Left renal pelvis (tissue), 4 donors: ENCODE data around the gene ADD3. TPM values are rescaled to one million over a fixed set of nuclear protein-coding genes. Genes with fewer than 3 reads are reported as not detected.

Source experiments
- DNase-seq, 4 donors: peaks; one replicate each; pipeline ENCODE4 v3.0.0-alpha.2; 2013; ENCODE audit warnings: low read depth in 4 of 4, low spot score in 3 of 4
- polyA plus RNA-seq, 4 donors: library from polyadenylated mRNA; unstranded; fragments of 120-200 nt; gene quantifications; one replicate each; pipeline ENCODE4 v1.2.1, GENCODE V29; 2013; ENCODE audit not compliant: insufficient read length in 4 of 4

Gene ADD3
- polyA plus RNA-seq, 4 donors = 266 to 277 (median 273) TPM

- no peak for DNase-seq
Measured at GRCh38 chr10:109998513-109998912, 9.3 kb upstream of the ADD3 start.

GRCh38 chr10:110002801-110003523 is 4.8 kb upstream of the ADD3 start:
- no peak for DNase-seq

GRCh38 chr10:110003524-110003885 is 4.3 kb upstream of the ADD3 start:
- DNase-seq = no peak

- DNase-seq = no peak
Measured at GRCh38 chr10:110005719-110006118, 2.1 kb upstream of the ADD3 start.

GRCh38 chr10:110006358-110007160 is 1.2 kb upstream of the ADD3 start:
- DNase-seq = no peak

GRCh38 chr10:110007161-110007700 is 553 bp upstream of the ADD3 start:
- DNase-seq = no peak

GRCh38 chr10:110008518-110009339 is 945 bp downstream of the ADD3 start:
- no peak for DNase-seq

GRCh38 chr10:110009736-110010475 is 2.1 kb downstream of the ADD3 start:
- no peak for DNase-seq

GRCh38 chr10:110010486-110011378 is 2.9 kb downstream of the ADD3 start:
- no peak for DNase-seq

- DNase-seq = no peak
Measured at GRCh38 chr10:110011681-110012080, 3.9 kb downstream of the ADD3 start.

- no peak for DNase-seq
Measured at GRCh38 chr10:110013630-110014293, 6.0 kb downstream of the ADD3 start.

GRCh38 chr10:110016039-110016438 is 8.3 kb downstream of the ADD3 start:
- DNase-seq = no peak

- no peak for DNase-seq
Measured at GRCh38 chr10:110017052-110017451, 9.3 kb downstream of the ADD3 start.

GRCh38 chr10:110017907-110018306 is 10.1 kb downstream of the ADD3 start:
- no peak for DNase-seq

- no peak for DNase-seq
Measured at GRCh38 chr10:110020265-110020664, 12.5 kb downstream of the ADD3 start.

GRCh38 chr10:110022716-110023504 is 15.1 kb downstream of the ADD3 start:
- DNase-seq = no peak

- DNase-seq = no peak
Measured at GRCh38 chr10:110023785-110024465, 16.1 kb downstream of the ADD3 start.
